Smooth muscle cell of bladder (primary cell): ENCODE data around the gene TAOK2. TPM values are rescaled to one million over a fixed set of nuclear protein-coding genes. Genes with fewer than 3 reads are reported as not detected.

ENCODE experiments used
- total RNA-seq: library from RNA; depleted of rRNA; stranded (reverse); fragments of >200 nt; gene quantifications from 2 replicates; pipeline ENCODE4 v1.2.3, GENCODE V29; 2014

The TAOK2 gene
- total RNA-seq = 39.1 and 47.1 TPM in 2 replicates

GRCh38 chr16:29973384-29974246, at the start of gene TAOK2:
TAOK2 (plus strand) TSS chr16:29973868; CDS start chr16:29977773, 3,905 bp downstream.

GRCh38 chr16:29925781-29926710, 47.6 kb upstream of the TAOK2 start, which contains the start of gene KCTD13:
KCTD13 (minus strand) TSS chr16:29926226; CDS start chr16:29926033, 193 bp downstream.

GRCh38 chr16:29961479-29962343, 12.0 kb upstream of the TAOK2 start, which contains the start of gene TMEM219:
TMEM219 (plus strand) TSS chr16:29962079; CDS start chr16:29963144, 1,065 bp downstream.

GRCh38 chr16:29995324-29995910, 21.7 kb downstream of the TAOK2 start, which contains the start of gene HIRIP3:
HIRIP3 (minus strand) TSS chr16:29995617; CDS start chr16:29995605, 12 bp downstream.

GRCh38 chr16:29995911-29996765, 22.5 kb downstream of the TAOK2 start, which contains the start of gene INO80E:
INO80E (plus strand) TSS chr16:29996241; CDS start chr16:29996311, 70 bp downstream.

GRCh38 chr16:30010844-30011713, 37.4 kb downstream of the TAOK2 start, which contains the start of gene DOC2A:
DOC2A (minus strand) TSS chr16:30011027; CDS start chr16:30010222, 805 bp downstream.

GRCh38 chr16:30022887-30023286, 49.2 kb downstream of the TAOK2 start, which contains the start of gene C16orf92:
C16orf92 (plus strand) TSS chr16:30023198; CDS start chr16:30023341, 143 bp downstream.

GRCh38 chr16:30030841-30031413, 57.3 kb downstream of the TAOK2 start, which contains the start of gene TLCD3B:
TLCD3B (minus strand) TSS chr16:30031271; CDS start chr16:30030527, 744 bp downstream.

Other genes with a start within 250 kb of the TAOK2 start
- gene C16orf54, start 227.9 kb upstream of the TAOK2 start, total RNA-seq = not detected in 2 replicates
- gene ZG16, start 195.6 kb upstream of the TAOK2 start, total RNA-seq = not detected in 2 replicates
- 5.5 and 8.0 TPM in 2 replicates for gene KIF22, start 183.1 kb upstream of the TAOK2 start, total RNA-seq
- gene MAZ, start 167.3 kb upstream of the TAOK2 start, total RNA-seq = 106 and 159 TPM in 2 replicates
- 0.92 and 1.3 TPM in 2 replicates for gene PRRT2, start 161.7 kb upstream of the TAOK2 start, total RNA-seq
- 11.2 and 14.2 TPM in 2 replicates for gene PAGR1, start 157.7 kb upstream of the TAOK2 start, total RNA-seq
- gene MVP, start 153.4 kb upstream of the TAOK2 start, total RNA-seq = 338 and 371 TPM in 2 replicates
- gene CDIPT, start 110.6 kb upstream of the TAOK2 start, total RNA-seq = 94.6 and 136 TPM in 2 replicates
- gene SEZ6L2, start 74.3 kb upstream of the TAOK2 start, total RNA-seq = 2.1 and 7.0 TPM in 2 replicates
- gene ASPHD1, start 73.4 kb upstream of the TAOK2 start, total RNA-seq = 7.3 and 10.4 TPM in 2 replicates
- 3.5 and 4.8 TPM in 2 replicates for gene KCTD13, start 47.6 kb upstream of the TAOK2 start, total RNA-seq
- gene TMEM219, start 11.8 kb upstream of the TAOK2 start, total RNA-seq = 81.2 and 82.3 TPM in 2 replicates
- 5.0 and 5.6 TPM in 2 replicates for gene HIRIP3, start 21.7 kb downstream of the TAOK2 start, total RNA-seq
- gene INO80E, start 22.4 kb downstream of the TAOK2 start, total RNA-seq = 11.9 and 15.2 TPM in 2 replicates
- gene DOC2A, start 37.2 kb downstream of the TAOK2 start, total RNA-seq = 0.28 TPM in 1 of 2 replicates, not detected in the other
- gene C16orf92, start 49.3 kb downstream of the TAOK2 start, total RNA-seq = not detected in 2 replicates
- gene TLCD3B, start 57.4 kb downstream of the TAOK2 start, total RNA-seq = 0.09 TPM in 1 of 2 replicates, not detected in the other
- gene ALDOA, start 91.9 kb downstream of the TAOK2 start, total RNA-seq = 617 and 861 TPM in 2 replicates
- gene PPP4C, start 102.1 kb downstream of the TAOK2 start, total RNA-seq = 193 and 224 TPM in 2 replicates
- gene TBX6, start 118.1 kb downstream of the TAOK2 start, total RNA-seq = under 0.01 and 0.09 TPM in 2 replicates
- gene YPEL3, start 122.3 kb downstream of the TAOK2 start, total RNA-seq = 6.3 and 10.2 TPM in 2 replicates
- 0.71 and 1.6 TPM in 2 replicates for gene GDPD3, start 139.7 kb downstream of the TAOK2 start, total RNA-seq
- gene MAPK3, start 149.4 kb downstream of the TAOK2 start, total RNA-seq = 28.4 and 41.2 TPM in 2 replicates
- 0.46 and 0.71 TPM in 2 replicates for gene CORO1A, start 209.7 kb downstream of the TAOK2 start, total RNA-seq
- 20.8 and 31.1 TPM in 2 replicates for gene BOLA2B, start 219.8 kb downstream of the TAOK2 start, total RNA-seq
- gene SLX1A, start 220.0 kb downstream of the TAOK2 start, total RNA-seq = 20.9 and 21.2 TPM in 2 replicates
- gene SULT1A3, start 225.4 kb downstream of the TAOK2 start, total RNA-seq = 2.4 and 3.4 TPM in 2 replicates